Suppressor macrophage (primary cell): ENCODE results near the gene SCFD2.

ENCODE experiments used
- DNase-seq, 4 experiments: peaks; one replicate each; pipeline ENCODE4 v3.0.0-alpha.2; 2020 to 2022

SCFD2 gene

GRCh38 chr4:52952540-52952939 is 413.3 kb downstream of the SCFD2 start:
- no peak for DNase-seq

- no peak for DNase-seq
Observed at GRCh38 chr4:52951016-52951415, 414.8 kb downstream of the SCFD2 start.

GRCh38 chr4:52950226-52950625 is 415.6 kb downstream of the SCFD2 start:
- no peak for DNase-seq

- DNase-seq, result no peak
Observed at GRCh38 chr4:52949336-52949735, 416.5 kb downstream of the SCFD2 start.

- DNase-seq, result no peak
Observed at GRCh38 chr4:52948057-52948423, 417.8 kb downstream of the SCFD2 start.

- DNase-seq, result no peak
Observed at GRCh38 chr4:52947401-52948056, 418.3 kb downstream of the SCFD2 start.

- DNase-seq, result no peak
Observed at GRCh38 chr4:52946855-52947254, 419.0 kb downstream of the SCFD2 start.

- no peak for DNase-seq
Observed at GRCh38 chr4:52945982-52946381, 419.9 kb downstream of the SCFD2 start.

GRCh38 chr4:52945326-52945898 is 420.4 kb downstream of the SCFD2 start:
- DNase-seq, result no peak

GRCh38 chr4:52943677-52944076 is 422.2 kb downstream of the SCFD2 start:
- peak; percentile 6 to 55 (median 42) for DNase-seq

GRCh38 chr4:52942936-52943335 is 422.9 kb downstream of the SCFD2 start:
- no peak for DNase-seq

- no peak for DNase-seq
Observed at GRCh38 chr4:52941450-52941849, 424.4 kb downstream of the SCFD2 start.

GRCh38 chr4:52939739-52940138 is 426.1 kb downstream of the SCFD2 start:
- no peak for DNase-seq

GRCh38 chr4:52939325-52939724 is 426.5 kb downstream of the SCFD2 start:
- DNase-seq, result no peak

- DNase-seq, result peak in 1 of 4 experiments; percentile 1
Observed at GRCh38 chr4:52937829-52938228, 428.0 kb downstream of the SCFD2 start.

GRCh38 chr4:52936729-52937128 is 429.1 kb downstream of the SCFD2 start:
- no peak for DNase-seq

- DNase-seq, result no peak
Observed at GRCh38 chr4:52935317-52935716, 430.5 kb downstream of the SCFD2 start.

- no peak for DNase-seq
Observed at GRCh38 chr4:52933738-52934137, 432.1 kb downstream of the SCFD2 start.

GRCh38 chr4:52932591-52933470 is 433.0 kb downstream of the SCFD2 start:
- DNase-seq, result no peak

GRCh38 chr4:52931243-52931642 is 434.6 kb downstream of the SCFD2 start:
- DNase-seq, result peak; percentile 3 to 55 (median 30)

- DNase-seq, result no peak
Observed at GRCh38 chr4:52926196-52926974, 439.5 kb downstream of the SCFD2 start.

GRCh38 chr4:52925531-52925968 is 440.3 kb downstream of the SCFD2 start:
- no peak for DNase-seq

- no peak for DNase-seq
Observed at GRCh38 chr4:52919461-52919860, 446.4 kb downstream of the SCFD2 start.
